ENCODE results near the gene APOA5. TPM values are rescaled to one million over a fixed set of nuclear protein-coding genes. Genes with fewer than 3 reads are reported as not detected.

The APOA5 gene
- total RNA-seq, 1 donor from 2014 or later = not detected

- Mint-ChIP-seq H3K27me3 (ENCODE audit: insufficient read depth, low read depth) (peaks cover 2% of the 10 kb centered on the region), H3K27ac (no peak overlapping the region), H3K36me3 (no peaks in the 10 kb centered on the region), H3K9me3 (no peaks in the 10 kb centered on the region), H3K4me1 (peaks cover 10% of the 10 kb centered on the region), H3K4me3 (no peak overlapping the region)
- H3F3A ChIP-seq (ENCODE audit: low read depth) = peaks cover 3% of the 10 kb centered on the region
- no peak overlapping the region for H3K27ac ChIP-seq
- H2AFZ ChIP-seq (replicated peaks) = no peak overlapping the region
- TF ChIP-seq CTCF (IDR thresholded peaks at IDR 0.05) = no peak
- no peak for TF ChIP-seq EZH2 (IDR thresholded peaks at IDR 0.05)
- TF ChIP-seq EZH2phosphoT487 (IDR thresholded peaks at IDR 0.05) = no peak
- H3K36me3 ChIP-seq = no peaks in the 10 kb centered on the region
- H3K4me2 ChIP-seq = no peak overlapping the region
- no peak overlapping the region for H3K4me3 ChIP-seq
- no peak overlapping the region for H3K9ac ChIP-seq
- no peak for DNase-seq (ENCODE audit: low spot score)
- H3K9me3 ChIP-seq (ENCODE audit: low read depth) = no peaks in the 10 kb centered on the region
- no peaks in the 10 kb centered on the region for H4K20me1 ChIP-seq (ENCODE audit: low read depth)
- peaks cover 5% of the 10 kb centered on the region for H3K4me1 ChIP-seq
- no peaks in the 10 kb centered on the region for H3K79me2 ChIP-seq (ENCODE audit: low read depth)
- no peaks in the 10 kb centered on the region for H3K27me3 ChIP-seq
These were observed 30.9 kb upstream of the APOA5 start for GRCh38 chr11:116822575-116822974.

GRCh38 chr11:116821050-116821918 lies 29.6 kb upstream of the APOA5 start:
- Mint-ChIP-seq H3K27ac (no peak overlapping the region), H3K4me1 (peaks cover 2% of the 10 kb centered on the region)
- H3K4me1 ChIP-seq = peaks cover 5% of the 10 kb centered on the region

GRCh38 chr11:116819049-116819448 lies 27.4 kb upstream of the APOA5 start:
- no peak overlapping the region for H3K9ac ChIP-seq
- no peaks in the 10 kb centered on the region for H3K27me3 ChIP-seq
- H3K4me2 ChIP-seq = no peak overlapping the region
- no peak overlapping the region for H3K4me3 ChIP-seq
- H3K27ac ChIP-seq = no peak overlapping the region
- no peaks in the 10 kb centered on the region for H3K9me3 Mint-ChIP-seq
- H3K4me1 Mint-ChIP-seq = peaks cover 2% of the 10 kb centered on the region
- no peaks in the 10 kb centered on the region for H4K20me1 ChIP-seq (ENCODE audit: low read depth)
- H3K27me3 Mint-ChIP-seq (ENCODE audit: insufficient read depth, low read depth) = peaks cover 4% of the 10 kb centered on the region
- H3K79me2 ChIP-seq (ENCODE audit: low read depth) = no peaks in the 10 kb centered on the region
- no peak overlapping the region for H3K27ac Mint-ChIP-seq
- H3K4me1 ChIP-seq = peaks cover 5% of the 10 kb centered on the region
- peaks cover 3% of the 10 kb centered on the region for H3F3A ChIP-seq (ENCODE audit: low read depth)
- H2AFZ ChIP-seq (replicated peaks) = no peak overlapping the region
- no peak for DNase-seq (ENCODE audit: low spot score)
- H3K36me3 Mint-ChIP-seq = no peaks in the 10 kb centered on the region
- H3K4me3 Mint-ChIP-seq = no peak overlapping the region
- H3K36me3 ChIP-seq = no peaks in the 10 kb centered on the region
- H3K9me3 ChIP-seq (ENCODE audit: low read depth) = no peaks in the 10 kb centered on the region
- TF ChIP-seq EZH2 (IDR thresholded peaks at IDR 0.05) (no peak), CTCF (IDR thresholded peaks at IDR 0.05) (no peak), EZH2phosphoT487 (IDR thresholded peaks at IDR 0.05) (no peak)

More at GRCh38 chr11:116821050-116821918, 29.6 kb upstream of the APOA5 start:
- Histone ChIP-seq H3K36me3 (no peaks in the 10 kb centered on the region), H2AFZ (replicated peaks) (no peak overlapping the region), H3K27me3 (no peaks in the 10 kb centered on the region), H3K9ac (no peak overlapping the region), H3K4me2 (no peak overlapping the region), H3K9me3 (ENCODE audit: low read depth) (no peaks in the 10 kb centered on the region), H3K79me2 (ENCODE audit: low read depth) (no peaks in the 10 kb centered on the region), H4K20me1 (ENCODE audit: low read depth) (no peaks in the 10 kb centered on the region), H3K27ac (no peak overlapping the region), H3F3A (ENCODE audit: low read depth) (peaks cover 3% of the 10 kb centered on the region), H3K4me3 (no peak overlapping the region)
- no peaks in the 10 kb centered on the region for H3K36me3 Mint-ChIP-seq
- no peak overlapping the region for H3K4me3 Mint-ChIP-seq
- peaks cover 2% of the 10 kb centered on the region for H3K27me3 Mint-ChIP-seq (ENCODE audit: insufficient read depth, low read depth)
- H3K9me3 Mint-ChIP-seq = no peaks in the 10 kb centered on the region
- no peak for TF ChIP-seq EZH2phosphoT487 (IDR thresholded peaks at IDR 0.05)
- no peak for TF ChIP-seq EZH2 (IDR thresholded peaks at IDR 0.05)
- no peak for TF ChIP-seq CTCF (IDR thresholded peaks at IDR 0.05)
- no peak for DNase-seq (ENCODE audit: low spot score)

All from neural progenitor cell (in vitro differentiated cells).